Effector CD8-positive, alpha-beta T cell (primary cell): ENCODE data around the gene PEX14.
"Not testable (repeated sequence)": the region's sequence is repeated elsewhere in the genome, so short reads cannot be mapped to it uniquely, and the experiment has no call there.

Experiments used
- DNase-seq: peaks from one replicate; lab custom pipeline; 2025; lab: John Stamatoyannopoulos, UW

Gene PEX14

GRCh38 chr1:10450156-10450814 lies 24.5 kb upstream of the PEX14 start:
- no peak for DNase-seq

GRCh38 chr1:10450836-10451235 lies 23.9 kb upstream of the PEX14 start:
- DNase-seq = no peak

GRCh38 chr1:10451287-10451686 lies 23.5 kb upstream of the PEX14 start:
- DNase-seq = no peak

- no peak for DNase-seq
These were observed 18.7 kb upstream of the PEX14 start for GRCh38 chr1:10456048-10456447.

GRCh38 chr1:10456661-10457060 lies 18.1 kb upstream of the PEX14 start:
- no peak for DNase-seq

- DNase-seq = not testable (repeated sequence)
These were observed 17.3 kb upstream of the PEX14 start for GRCh38 chr1:10457462-10457861.

- DNase-seq = no peak
These were observed 16.9 kb upstream of the PEX14 start for GRCh38 chr1:10457875-10458274.

GRCh38 chr1:10459184-10459583 lies 15.6 kb upstream of the PEX14 start:
- DNase-seq = no peak

- DNase-seq = no peak
These were observed 7.7 kb upstream of the PEX14 start for GRCh38 chr1:10467078-10467477.

- no peak for DNase-seq
These were observed 4.7 kb upstream of the PEX14 start for GRCh38 chr1:10470043-10470442.

GRCh38 chr1:10471411-10472219 lies 3.1 kb upstream of the PEX14 start:
- no peak for DNase-seq

GRCh38 chr1:10472220-10473144 lies 2.3 kb upstream of the PEX14 start, which contains the start of gene DFFA:
Gene DFFA (minus strand): TSS chr1:10472529. CDS start chr1:10472458, 71 bp downstream.
- peak; percentile 88 for DNase-seq

- no peak for DNase-seq
These were observed 1.5 kb upstream of the PEX14 start for GRCh38 chr1:10473145-10473765.

GRCh38 chr1:10474309-10474612 lies 489 bp upstream of the PEX14 start:
- DNase-seq = not testable (repeated sequence)

- no peak for DNase-seq
These were observed 760 bp downstream of the PEX14 start for GRCh38 chr1:10475510-10475909.

- DNase-seq = no peak
These were observed 4.5 kb downstream of the PEX14 start for GRCh38 chr1:10479296-10479695.

GRCh38 chr1:10480614-10481013 lies 5.9 kb downstream of the PEX14 start:
- DNase-seq = no peak

GRCh38 chr1:10484521-10484920 lies 9.8 kb downstream of the PEX14 start:
- no peak for DNase-seq

- DNase-seq = no peak
These were observed 14.7 kb downstream of the PEX14 start for GRCh38 chr1:10489291-10490055.

- DNase-seq = no peak
These were observed 15.7 kb downstream of the PEX14 start for GRCh38 chr1:10490286-10490970.

- no peak for DNase-seq
These were observed 19.6 kb downstream of the PEX14 start for GRCh38 chr1:10494418-10494753.
